Measurements from ENCODE around the gene SPECC1L.
A peak's percentile ranks its signal among the peaks of the same experiment; 100 is the strongest.

Gene SPECC1L

DNA sequence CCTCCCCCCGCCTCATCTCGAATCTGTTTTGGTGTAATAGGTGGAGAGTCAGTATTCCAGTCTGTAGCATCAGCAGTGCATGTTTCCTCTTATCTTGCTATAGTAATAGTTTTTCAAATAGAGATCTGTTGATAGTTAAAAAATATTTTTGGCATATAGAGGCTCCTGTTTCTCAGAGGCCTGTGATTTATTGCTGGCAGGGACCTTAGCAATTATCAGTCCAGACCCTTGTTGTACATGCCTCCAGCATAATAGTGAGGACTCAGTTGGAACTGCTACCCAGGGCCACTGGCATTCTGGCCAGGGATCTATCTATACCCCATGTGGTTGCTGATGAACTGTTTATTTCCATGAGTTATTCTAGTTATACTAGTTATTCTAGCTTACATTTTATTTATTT is 52.6 kb downstream of the SPECC1L start:
- TF ChIP-seq, protein P1, sequence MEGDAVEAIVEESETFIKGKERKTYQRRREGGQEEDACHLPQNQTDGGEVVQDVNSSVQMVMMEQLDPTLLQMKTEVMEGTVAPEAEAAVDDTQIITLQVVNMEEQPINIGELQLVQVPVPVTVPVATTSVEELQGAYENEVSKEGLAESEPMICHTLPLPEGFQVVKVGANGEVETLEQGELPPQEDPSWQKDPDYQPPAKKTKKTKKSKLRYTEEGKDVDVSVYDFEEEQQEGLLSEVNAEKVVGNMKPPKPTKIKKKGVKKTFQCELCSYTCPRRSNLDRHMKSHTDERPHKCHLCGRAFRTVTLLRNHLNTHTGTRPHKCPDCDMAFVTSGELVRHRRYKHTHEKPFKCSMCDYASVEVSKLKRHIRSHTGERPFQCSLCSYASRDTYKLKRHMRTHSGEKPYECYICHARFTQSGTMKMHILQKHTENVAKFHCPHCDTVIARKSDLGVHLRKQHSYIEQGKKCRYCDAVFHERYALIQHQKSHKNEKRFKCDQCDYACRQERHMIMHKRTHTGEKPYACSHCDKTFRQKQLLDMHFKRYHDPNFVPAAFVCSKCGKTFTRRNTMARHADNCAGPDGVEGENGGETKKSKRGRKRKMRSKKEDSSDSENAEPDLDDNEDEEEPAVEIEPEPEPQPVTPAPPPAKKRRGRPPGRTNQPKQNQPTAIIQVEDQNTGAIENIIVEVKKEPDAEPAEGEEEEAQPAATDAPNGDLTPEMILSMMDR (IDR thresholded peaks at IDR 0.05; ENCODE audit: extremely low read depth, insufficient read depth, missing control alignments): no peak
- in situ Hi-C loops (cut with MboI; ENCODE audit: low pct_unique_long_range_greater_than_20kb, low sequenced_read_pairs, unreplicated experiment): loop anchor here (10.0 kb wide), 1 partner anchor 202 kb away; no protein-coding TSS in a partner anchor

DNA sequence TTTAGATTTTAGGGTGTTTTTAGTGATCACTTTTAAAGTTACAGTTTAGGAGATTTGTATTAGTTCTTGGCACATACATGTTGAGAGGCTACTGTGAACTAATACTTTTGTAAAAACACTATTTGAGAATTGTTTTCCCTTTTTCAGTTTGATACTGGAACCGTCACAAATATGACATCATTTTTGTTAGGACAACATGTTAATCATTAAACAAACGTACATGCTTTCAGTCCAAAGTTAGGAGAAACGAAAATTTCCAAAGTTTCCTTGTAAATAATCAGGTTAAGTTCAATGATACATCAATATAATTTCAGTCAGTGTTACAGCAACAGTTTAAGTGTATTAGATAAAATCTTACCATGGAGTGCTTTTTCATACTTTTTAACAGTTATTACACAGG is 53.1 kb downstream of the SPECC1L start:
- in situ Hi-C loops (cut with MboI; ENCODE audit: low pct_unique_long_range_greater_than_20kb, low sequenced_read_pairs, unreplicated experiment): loop anchor here (10.0 kb wide), 1 partner anchor 201 kb away; no protein-coding TSS in a partner anchor
- TF ChIP-seq, protein P1 (IDR thresholded peaks at IDR 0.05; ENCODE audit: extremely low read depth, insufficient read depth, missing control alignments): no peak
- no peak for DNase-seq (ENCODE audit: low spot score)

More for the DNA sequence above, 52.6 kb downstream of the SPECC1L start:
- DNase-seq (ENCODE audit: low spot score): no peak

DNA sequence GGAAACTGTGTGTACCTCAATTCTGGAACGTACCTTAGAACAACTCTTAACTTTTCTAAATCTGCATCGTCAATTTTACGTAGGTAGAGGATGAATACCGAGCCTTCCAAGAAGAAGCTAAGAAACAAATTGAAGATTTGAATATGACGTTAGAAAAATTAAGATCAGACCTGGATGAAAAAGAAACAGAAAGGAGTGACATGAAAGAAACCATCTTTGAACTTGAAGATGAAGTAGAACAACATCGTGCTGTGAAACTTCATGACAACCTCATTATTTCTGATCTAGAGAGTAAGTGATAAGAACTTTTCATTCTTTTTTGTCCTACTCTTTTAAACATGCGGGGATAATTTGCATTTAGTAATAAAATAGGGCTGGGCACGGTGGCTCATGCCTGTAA is 53.5 kb downstream of the SPECC1L start:
- in situ Hi-C loops (cut with MboI; ENCODE audit: low pct_unique_long_range_greater_than_20kb, low sequenced_read_pairs, unreplicated experiment): loop anchor here (10.0 kb wide), 1 partner anchor 201 kb away; no protein-coding TSS in a partner anchor
- TF ChIP-seq, protein P1 (IDR thresholded peaks at IDR 0.05; ENCODE audit: extremely low read depth, insufficient read depth, missing control alignments): no peak
- DNase-seq (ENCODE audit: low spot score): no peak

DNA sequence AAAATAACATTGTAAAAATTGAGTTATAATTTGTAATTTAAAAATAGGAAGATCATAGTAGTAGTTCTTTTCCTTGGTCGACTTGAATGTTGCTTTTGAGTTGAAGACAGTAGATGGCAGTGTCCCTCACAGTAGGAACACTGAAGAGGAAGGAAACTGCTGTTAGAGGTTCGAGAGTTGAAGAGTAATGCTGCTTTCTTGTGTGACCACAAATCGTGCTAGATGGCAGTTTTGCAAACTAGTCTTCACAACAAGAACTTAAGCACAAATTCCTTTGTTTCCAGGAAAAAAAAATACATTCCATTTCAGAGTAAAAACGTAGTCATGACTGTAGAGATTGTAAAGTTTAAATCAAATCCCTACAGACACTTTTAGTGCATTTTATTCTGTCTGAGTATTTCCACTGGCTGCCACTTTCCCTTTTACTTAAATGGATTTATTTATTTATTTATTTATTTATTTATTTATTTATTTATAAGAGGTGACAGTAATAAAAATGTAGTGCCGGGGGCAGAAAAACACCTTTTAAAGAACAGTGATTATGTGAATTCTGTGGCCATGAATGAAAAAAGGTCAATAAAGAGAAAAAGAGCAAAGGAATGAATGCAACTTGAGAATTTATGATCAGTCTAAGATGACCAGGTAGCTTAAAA is 54.6 kb downstream of the SPECC1L start:
- TF ChIP-seq, protein P1 (IDR thresholded peaks at IDR 0.05; ENCODE audit: extremely low read depth, insufficient read depth, missing control alignments): peak; percentile 63
- in situ Hi-C loops (cut with MboI; ENCODE audit: low pct_unique_long_range_greater_than_20kb, low sequenced_read_pairs, unreplicated experiment): loop anchor here (10.0 kb wide), 1 partner anchor 200 kb away; no protein-coding TSS in a partner anchor
- DNase-seq (ENCODE audit: low spot score): peak; percentile 80

DNA sequence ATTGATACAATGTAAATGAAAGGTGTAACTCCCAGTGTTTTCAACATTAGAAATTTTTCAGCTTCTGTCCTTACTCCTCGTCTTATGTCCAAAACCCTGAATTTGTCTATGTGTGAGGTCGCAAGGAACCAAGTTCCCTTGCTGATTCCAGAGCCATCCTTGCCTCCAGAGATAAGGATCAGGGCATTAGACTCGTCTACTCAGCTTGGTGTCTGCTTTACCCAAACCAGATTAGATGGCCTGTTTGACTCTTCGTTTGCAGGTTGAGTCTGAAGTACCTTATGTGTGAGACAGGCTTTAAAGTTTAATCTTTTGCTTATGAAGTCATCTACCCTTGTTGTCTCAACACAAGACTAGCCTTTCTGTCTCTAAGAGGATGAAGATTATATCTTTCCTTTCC is 55.6 kb downstream of the SPECC1L start:
- TF ChIP-seq, protein P1 (IDR thresholded peaks at IDR 0.05; ENCODE audit: extremely low read depth, insufficient read depth, missing control alignments): no peak
- no peak for DNase-seq (ENCODE audit: low spot score)
- in situ Hi-C loops (cut with MboI; ENCODE audit: low pct_unique_long_range_greater_than_20kb, low sequenced_read_pairs, unreplicated experiment): loop anchor here (10.0 kb wide), 1 partner anchor 199 kb away; no protein-coding TSS in a partner anchor

DNA sequence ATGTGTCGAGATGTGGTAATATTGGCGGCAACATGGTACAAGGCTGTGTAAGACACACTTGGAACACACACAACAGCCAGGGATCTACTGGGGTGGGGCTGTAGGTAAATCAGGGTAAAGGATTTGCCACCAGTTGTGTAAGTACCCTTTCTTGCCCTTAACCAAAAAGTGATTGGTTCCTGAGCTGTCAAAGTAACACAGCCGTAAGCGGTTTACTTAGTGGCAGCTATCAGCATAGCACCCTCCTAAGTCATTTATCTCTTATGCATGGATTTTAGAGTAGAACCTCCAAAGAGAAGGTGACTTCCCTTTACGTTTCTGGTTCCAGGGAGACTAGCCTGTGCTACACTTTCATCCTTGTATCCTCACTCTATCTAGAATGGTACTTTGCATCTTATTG is 57.2 kb downstream of the SPECC1L start:
- TF ChIP-seq, protein P1 (IDR thresholded peaks at IDR 0.05; ENCODE audit: extremely low read depth, insufficient read depth, missing control alignments): no peak
- DNase-seq (ENCODE audit: low spot score): no peak
- in situ Hi-C loops (cut with MboI; ENCODE audit: low pct_unique_long_range_greater_than_20kb, low sequenced_read_pairs, unreplicated experiment): loop anchor here (10.0 kb wide), 1 partner anchor 197 kb away; no protein-coding TSS in a partner anchor
